ENCODE measurements around the gene POGK.

The POGK gene

DNA sequence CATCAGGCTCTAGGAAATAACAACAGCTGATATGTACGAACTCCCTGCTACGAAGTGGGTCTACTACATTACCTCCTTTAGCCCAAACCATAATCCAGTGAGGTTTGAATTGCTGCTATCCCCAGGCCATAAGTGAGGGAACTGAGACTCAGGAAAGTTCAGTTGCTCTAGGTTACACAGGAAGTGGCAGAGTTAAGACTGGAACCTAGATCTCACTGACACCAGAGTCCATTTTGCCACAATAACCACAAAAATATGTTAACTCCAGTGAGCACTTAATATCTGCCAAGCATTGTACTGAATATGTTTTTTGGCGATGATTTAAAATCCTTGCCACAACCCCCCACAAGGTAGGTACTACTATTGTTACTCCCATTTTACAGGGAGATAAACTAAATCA, 45.7 kb downstream of the POGK start:
- TF ChIP-seq, protein P1, sequence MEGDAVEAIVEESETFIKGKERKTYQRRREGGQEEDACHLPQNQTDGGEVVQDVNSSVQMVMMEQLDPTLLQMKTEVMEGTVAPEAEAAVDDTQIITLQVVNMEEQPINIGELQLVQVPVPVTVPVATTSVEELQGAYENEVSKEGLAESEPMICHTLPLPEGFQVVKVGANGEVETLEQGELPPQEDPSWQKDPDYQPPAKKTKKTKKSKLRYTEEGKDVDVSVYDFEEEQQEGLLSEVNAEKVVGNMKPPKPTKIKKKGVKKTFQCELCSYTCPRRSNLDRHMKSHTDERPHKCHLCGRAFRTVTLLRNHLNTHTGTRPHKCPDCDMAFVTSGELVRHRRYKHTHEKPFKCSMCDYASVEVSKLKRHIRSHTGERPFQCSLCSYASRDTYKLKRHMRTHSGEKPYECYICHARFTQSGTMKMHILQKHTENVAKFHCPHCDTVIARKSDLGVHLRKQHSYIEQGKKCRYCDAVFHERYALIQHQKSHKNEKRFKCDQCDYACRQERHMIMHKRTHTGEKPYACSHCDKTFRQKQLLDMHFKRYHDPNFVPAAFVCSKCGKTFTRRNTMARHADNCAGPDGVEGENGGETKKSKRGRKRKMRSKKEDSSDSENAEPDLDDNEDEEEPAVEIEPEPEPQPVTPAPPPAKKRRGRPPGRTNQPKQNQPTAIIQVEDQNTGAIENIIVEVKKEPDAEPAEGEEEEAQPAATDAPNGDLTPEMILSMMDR (IDR thresholded peaks at IDR 0.05; ENCODE audit: low read depth, low read length) = no peak
- no peaks in the 10 kb centered on the region; the same call in 1 of the 2 replicates for H3K27me3 ChIP-seq
- H3K9me3 ChIP-seq = no peaks in the 10 kb centered on the region
- no peaks in the 10 kb centered on the region for H3K4me1 ChIP-seq
- H3K36me3 ChIP-seq = no peaks in the 10 kb centered on the region
- H3K4me3 ChIP-seq (ENCODE audit: low read depth, low read length) = no peak overlapping the region
- DNase-seq = no peak

DNA sequence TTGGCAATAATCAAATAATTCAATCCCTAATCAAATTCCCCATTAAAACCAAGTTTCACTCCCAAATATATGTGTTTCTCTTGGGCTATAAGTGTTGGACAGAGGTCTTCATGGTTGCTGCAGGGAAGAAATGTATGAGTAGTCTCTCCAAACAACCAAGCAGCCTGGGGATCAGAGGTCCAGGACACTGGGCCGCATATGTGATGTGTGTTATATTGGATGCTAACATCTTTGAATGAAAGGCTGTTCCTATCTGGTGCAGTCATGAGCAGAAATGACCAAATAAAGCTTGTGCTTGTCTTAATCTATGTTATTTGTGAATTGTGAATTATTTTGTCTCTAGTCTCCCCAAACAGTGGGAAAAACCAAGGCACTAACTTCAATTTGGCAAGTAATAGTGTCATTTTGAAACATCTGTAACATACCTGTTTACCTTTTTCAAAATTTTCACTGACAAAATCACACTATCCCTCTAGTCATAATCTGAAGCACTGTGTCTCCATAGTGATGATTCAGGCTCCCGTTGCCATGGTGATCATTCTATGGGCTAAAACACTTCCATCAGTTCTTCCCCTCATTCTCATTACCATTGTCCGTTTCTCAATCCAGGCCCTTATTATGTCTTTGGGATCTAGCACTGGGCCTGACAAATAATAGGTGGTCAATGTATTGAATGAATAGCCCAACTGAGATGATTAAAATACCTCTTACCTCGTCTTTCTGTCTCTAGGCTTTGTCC, 49.3 kb downstream of the POGK start:
- Histone ChIP-seq H3K4me1 (no peaks in the 10 kb centered on the region), H3K27me3 (no peaks in the 10 kb centered on the region; the same call in 1 of the 2 replicates), H3K4me3 (ENCODE audit: low read depth, low read length) (no peak overlapping the region), H3K9me3 (no peaks in the 10 kb centered on the region), H3K36me3 (no peaks in the 10 kb centered on the region)
- TF ChIP-seq, protein P1 (IDR thresholded peaks at IDR 0.05; ENCODE audit: low read depth, low read length) = no peak
- no peak for DNase-seq

DNA sequence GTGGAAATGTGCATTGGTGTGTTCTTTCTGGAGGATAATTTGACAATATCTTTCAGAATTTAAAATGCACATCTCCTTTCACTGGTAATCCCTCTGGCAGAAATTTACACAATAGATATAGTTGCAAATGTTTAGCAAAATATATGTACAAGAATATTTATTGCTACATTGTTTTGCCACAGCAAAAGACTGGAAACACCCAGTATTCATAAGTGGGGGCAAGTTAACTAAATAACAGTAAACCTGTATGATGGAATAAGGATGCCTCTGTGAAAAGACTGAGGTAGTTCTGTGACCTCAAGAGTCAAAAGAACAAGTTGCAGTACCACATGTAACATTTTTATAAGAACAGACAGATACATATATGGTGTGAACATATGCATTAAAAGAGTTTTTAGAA, 50.5 kb downstream of the POGK start:
- no peaks in the 10 kb centered on the region for H3K4me1 ChIP-seq
- DNase-seq = no peak
- TF ChIP-seq, protein P1 (IDR thresholded peaks at IDR 0.05; ENCODE audit: low read depth, low read length) = no peak
- no peaks in the 10 kb centered on the region; the same call in 1 of the 2 replicates for H3K27me3 ChIP-seq
- H3K9me3 ChIP-seq = no peaks in the 10 kb centered on the region
- no peak overlapping the region for H3K4me3 ChIP-seq (ENCODE audit: low read depth, low read length)
- H3K36me3 ChIP-seq = no peaks in the 10 kb centered on the region

DNA sequence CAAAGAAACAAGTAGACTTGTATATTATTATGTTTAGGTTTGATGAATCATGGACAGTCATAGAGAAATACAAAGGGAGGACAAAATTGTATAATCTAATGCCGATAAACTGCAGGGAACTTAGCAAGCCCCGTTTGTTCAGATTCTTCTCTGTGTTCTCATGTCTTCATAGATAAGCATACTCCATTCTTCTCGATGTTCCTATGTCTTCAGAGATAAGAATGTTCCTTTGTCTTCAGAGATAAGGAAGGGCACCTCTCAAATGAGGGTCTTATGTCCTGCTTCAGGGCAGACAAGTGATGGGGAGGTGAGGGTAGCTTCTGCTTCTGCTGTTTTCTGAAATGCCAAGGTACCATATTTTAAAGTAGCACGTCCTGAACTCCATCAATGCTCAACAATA, 56.5 kb downstream of the POGK start:
- no peak for DNase-seq
- no peaks in the 10 kb centered on the region for H3K4me1 ChIP-seq
- H3K4me3 ChIP-seq (ENCODE audit: low read depth, low read length) = no peak overlapping the region
- peaks cover 3% of the 10 kb centered on the region; the same call in 1 of the 2 replicates for H3K9me3 ChIP-seq
- TF ChIP-seq, protein P1 (IDR thresholded peaks at IDR 0.05; ENCODE audit: low read depth, low read length) = no peak
- no peaks in the 10 kb centered on the region for H3K36me3 ChIP-seq
- H3K27me3 ChIP-seq = no peaks in the 10 kb centered on the region; the same call in 1 of the 2 replicates

DNA sequence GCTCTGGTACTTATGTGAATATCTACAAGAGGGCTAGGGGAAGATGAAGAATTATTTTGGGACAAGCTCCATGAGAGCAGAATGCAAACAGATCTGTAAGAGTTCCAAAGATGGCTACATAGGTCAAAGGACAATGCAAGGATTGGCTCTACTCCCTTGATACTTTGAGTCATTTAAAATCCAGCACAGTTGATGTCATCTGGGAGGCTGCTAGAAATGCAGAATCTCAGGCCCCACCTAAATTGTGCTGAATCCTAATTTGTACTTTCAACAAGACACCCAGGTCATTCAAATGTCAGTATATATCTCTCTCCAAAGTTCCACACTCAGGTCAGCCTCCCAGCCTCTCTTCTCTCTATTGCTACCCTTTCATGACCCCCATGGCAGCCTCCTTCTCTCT, 60.5 kb downstream of the POGK start:
- Histone ChIP-seq H3K4me3 (ENCODE audit: low read depth, low read length) (no peak overlapping the region), H3K4me1 (no peaks in the 10 kb centered on the region), H3K36me3 (no peaks in the 10 kb centered on the region), H3K27me3 (no peaks in the 10 kb centered on the region; the same call in 1 of the 2 replicates), H3K9me3 (peaks cover 3% of the 10 kb centered on the region; the same call in 1 of the 2 replicates)
- TF ChIP-seq, protein P1 (IDR thresholded peaks at IDR 0.05; ENCODE audit: low read depth, low read length) = no peak
- DNase-seq = no peak

DNA sequence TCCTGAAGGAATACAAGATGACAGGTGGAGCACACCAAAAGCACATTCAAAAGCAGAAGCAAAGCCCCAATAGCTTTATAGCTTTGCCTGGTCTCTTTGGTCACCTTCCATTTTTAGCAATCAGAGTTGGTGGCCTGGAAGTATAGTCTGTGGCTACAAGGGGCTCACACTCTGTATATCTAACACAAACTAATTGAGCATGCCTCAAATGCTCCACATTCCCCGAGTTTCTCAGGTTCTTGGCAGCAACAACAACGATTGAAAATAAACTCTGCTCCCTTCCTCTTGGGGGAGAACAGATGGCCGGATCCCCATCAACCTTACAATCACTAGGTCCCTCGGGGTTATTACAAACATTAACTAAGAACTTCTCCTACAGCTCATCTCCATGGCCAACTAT, 61.7 kb downstream of the POGK start:
- Histone ChIP-seq H3K27me3 (no peaks in the 10 kb centered on the region; the same call in 1 of the 2 replicates), H3K4me1 (no peaks in the 10 kb centered on the region), H3K36me3 (no peaks in the 10 kb centered on the region), H3K4me3 (ENCODE audit: low read depth, low read length) (no peak overlapping the region), H3K9me3 (peaks cover 3% of the 10 kb centered on the region; the same call in 1 of the 2 replicates)
- DNase-seq = no peak
- TF ChIP-seq, protein P1 (IDR thresholded peaks at IDR 0.05; ENCODE audit: low read depth, low read length) = no peak

Data from BE2C (cell line).